Neural cell (in vitro differentiated cells): ENCODE data around the gene WDR35.

ENCODE experiments used
- EP300 ChIP-seq: fragments of 450-650 bp; conservative IDR thresholded peaks from 2 replicates; pipeline ENCODE4 v1.6.1; 2014; ENCODE audit warnings: antibody characterized with exemption, mild to moderate bottlenecking, moderate library complexity; ENCODE audit not compliant: poor library complexity, severe bottlenecking
- EZH2 ChIP-seq: fragments of 200-600, 300-800 bp; shearing (Covaris generic), sonication (generic); IDR thresholded peaks from 2 replicates; pipeline ENCODE4 v1.6.1; 2014; ENCODE audit warnings: antibody characterized with exemption, low read length, borderline replicate concordance, mild to moderate bottlenecking; ENCODE audit not compliant: insufficient read depth, poor library complexity, severe bottlenecking
- REST ChIP-seq: IDR thresholded peaks from 2 replicates; pipeline ENCODE4 v1.6.1; 2012; ENCODE audit warnings: borderline replicate concordance
- SMC3 ChIP-seq: fragments of 450-650 bp; conservative IDR thresholded peaks from 2 replicates; pipeline ENCODE4 v1.6.1; 2014; ENCODE audit warnings: antibody characterized with exemption, mild to moderate bottlenecking, moderate library complexity; ENCODE audit not compliant: poor library complexity
- TAF1 ChIP-seq: IDR thresholded peaks from 2 replicates; pipeline ENCODE4 v1.6.1; 2012; ENCODE audit warnings: low read depth
- TF ChIP-seq, protein P1 (sequence below): fragments of 450-650 bp; IDR thresholded peaks from 2 replicates; pipeline ENCODE4 v1.5.1; 2014; ENCODE audit warnings: antibody characterized with exemption, mild to moderate bottlenecking, moderate library complexity; ENCODE audit not compliant: poor library complexity, severe bottlenecking

GRCh38 chr2:19982268-19982667 is 7.6 kb downstream of the WDR35 start:
- TF ChIP-seq, protein P1, sequence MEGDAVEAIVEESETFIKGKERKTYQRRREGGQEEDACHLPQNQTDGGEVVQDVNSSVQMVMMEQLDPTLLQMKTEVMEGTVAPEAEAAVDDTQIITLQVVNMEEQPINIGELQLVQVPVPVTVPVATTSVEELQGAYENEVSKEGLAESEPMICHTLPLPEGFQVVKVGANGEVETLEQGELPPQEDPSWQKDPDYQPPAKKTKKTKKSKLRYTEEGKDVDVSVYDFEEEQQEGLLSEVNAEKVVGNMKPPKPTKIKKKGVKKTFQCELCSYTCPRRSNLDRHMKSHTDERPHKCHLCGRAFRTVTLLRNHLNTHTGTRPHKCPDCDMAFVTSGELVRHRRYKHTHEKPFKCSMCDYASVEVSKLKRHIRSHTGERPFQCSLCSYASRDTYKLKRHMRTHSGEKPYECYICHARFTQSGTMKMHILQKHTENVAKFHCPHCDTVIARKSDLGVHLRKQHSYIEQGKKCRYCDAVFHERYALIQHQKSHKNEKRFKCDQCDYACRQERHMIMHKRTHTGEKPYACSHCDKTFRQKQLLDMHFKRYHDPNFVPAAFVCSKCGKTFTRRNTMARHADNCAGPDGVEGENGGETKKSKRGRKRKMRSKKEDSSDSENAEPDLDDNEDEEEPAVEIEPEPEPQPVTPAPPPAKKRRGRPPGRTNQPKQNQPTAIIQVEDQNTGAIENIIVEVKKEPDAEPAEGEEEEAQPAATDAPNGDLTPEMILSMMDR, result no peak
- TF ChIP-seq EZH2, result no peak
- no peak for TF ChIP-seq TAF1
- no peak for TF ChIP-seq EP300
- no peak for TF ChIP-seq SMC3
- no peak for TF ChIP-seq REST
